ENCODE measurements around the gene CENATAC.
A peak's percentile ranks its signal among the peaks of the same experiment; 100 is the strongest.
"Not testable (repeated sequence)": the region's sequence is repeated elsewhere in the genome, so short reads cannot be mapped to it uniquely, and the experiment has no call there.

The CENATAC gene

GRCh38 chr11:118997627-118998387 is at the start of gene CENATAC:
TSS of gene CENATAC (plus strand) at chr11:118998138. CDS start at chr11:118998198, 60 bp downstream.
- no peak for TF ChIP-seq CTCF (IDR thresholded peaks at IDR 0.05; ENCODE audit: low read depth, low read length, missing control alignments)
- H3K36me3 ChIP-seq (replicated peaks), result peaks cover 4% of the 10 kb centered on the region
- peak within 1 kb of the TSS; percentile 15 for H3K27ac ChIP-seq
- no peaks in the 10 kb centered on the region for H3K27me3 ChIP-seq (replicated peaks)
- in situ Hi-C loops (cut with HindIII; ENCODE audit: low pct_ligation_motif_present, low sequenced_read_pairs), result no loop called here
- H3K4me3 ChIP-seq (ENCODE audit: low read depth, low read length), result peak within 1 kb of the TSS; percentile 82
- peak; percentile 80 for DNase-seq

GRCh38 chr11:118953265-118953664 is 44.7 kb upstream of the CENATAC start:
- DNase-seq, result peak; percentile 23
- no peak for TF ChIP-seq CTCF (IDR thresholded peaks at IDR 0.05; ENCODE audit: low read depth, low read length, missing control alignments)
- Histone ChIP-seq H3K27ac (no peak overlapping the region), H3K36me3 (replicated peaks) (no peaks in the 10 kb centered on the region), H3K27me3 (replicated peaks) (peaks cover 2% of the 10 kb centered on the region), H3K4me3 (ENCODE audit: low read depth, low read length) (no peak overlapping the region)
- in situ Hi-C loops (cut with HindIII; ENCODE audit: low pct_ligation_motif_present, low sequenced_read_pairs), result no loop called here

GRCh38 chr11:118953976-118954375 is 44.0 kb upstream of the CENATAC start:
- H3K27ac ChIP-seq; H3K27me3 ChIP-seq (replicated peaks); H3K36me3 ChIP-seq (replicated peaks); H3K4me3 ChIP-seq (ENCODE audit: low read depth, low read length); DNase-seq; in situ Hi-C loops (cut with HindIII; ENCODE audit: low pct_ligation_motif_present, low sequenced_read_pairs): not testable (repeated sequence)

- Histone ChIP-seq H3K27me3 (replicated peaks) (peaks cover 5% of the 10 kb centered on the region), H3K4me3 (ENCODE audit: low read depth, low read length) (no peak within 1 kb of the TSS), H3K36me3 (replicated peaks) (no peaks in the 10 kb centered on the region), H3K27ac (no peak within 1 kb of the TSS)
- DNase-seq, result peak; percentile 69
- in situ Hi-C loops (cut with HindIII; ENCODE audit: low pct_ligation_motif_present, low sequenced_read_pairs), result no loop called here
- peak; percentile 98 for TF ChIP-seq CTCF (IDR thresholded peaks at IDR 0.05; ENCODE audit: low read depth, low read length, missing control alignments)
Measured at GRCh38 chr11:118956094-118956846, 41.7 kb upstream of the CENATAC start, which contains the start of gene UPK2. TSS of gene UPK2 (plus strand) at chr11:118956298. CDS start at chr11:118956351, 53 bp downstream.

- TF ChIP-seq CTCF (IDR thresholded peaks at IDR 0.05; ENCODE audit: low read depth, low read length, missing control alignments), result no peak
- H3K4me3 ChIP-seq (ENCODE audit: low read depth, low read length), result no peak overlapping the region
- H3K27ac ChIP-seq, result no peak overlapping the region
- in situ Hi-C loops (cut with HindIII; ENCODE audit: low pct_ligation_motif_present, low sequenced_read_pairs), result no loop called here
- DNase-seq, result no peak
- no peaks in the 10 kb centered on the region for H3K36me3 ChIP-seq (replicated peaks)
- peaks cover 5% of the 10 kb centered on the region for H3K27me3 ChIP-seq (replicated peaks)
Measured at GRCh38 chr11:118956847-118957469, 41.0 kb upstream of the CENATAC start.

- DNase-seq, result no peak
- no peak for TF ChIP-seq CTCF (IDR thresholded peaks at IDR 0.05; ENCODE audit: low read depth, low read length, missing control alignments)
- in situ Hi-C loops (cut with HindIII; ENCODE audit: low pct_ligation_motif_present, low sequenced_read_pairs), result no loop called here
- Histone ChIP-seq H3K4me3 (ENCODE audit: low read depth, low read length) (no peak overlapping the region), H3K27me3 (replicated peaks) (peaks cover 5% of the 10 kb centered on the region), H3K36me3 (replicated peaks) (no peaks in the 10 kb centered on the region), H3K27ac (no peak overlapping the region)
Measured at GRCh38 chr11:118957549-118957948, 40.4 kb upstream of the CENATAC start.

Data from brain microvascular endothelial cell (primary cell).